ENCODE measurements around the gene CACNB4.
A peak's percentile ranks its signal among the peaks of the same experiment; 100 is the strongest.

The CACNB4 gene

DNA sequence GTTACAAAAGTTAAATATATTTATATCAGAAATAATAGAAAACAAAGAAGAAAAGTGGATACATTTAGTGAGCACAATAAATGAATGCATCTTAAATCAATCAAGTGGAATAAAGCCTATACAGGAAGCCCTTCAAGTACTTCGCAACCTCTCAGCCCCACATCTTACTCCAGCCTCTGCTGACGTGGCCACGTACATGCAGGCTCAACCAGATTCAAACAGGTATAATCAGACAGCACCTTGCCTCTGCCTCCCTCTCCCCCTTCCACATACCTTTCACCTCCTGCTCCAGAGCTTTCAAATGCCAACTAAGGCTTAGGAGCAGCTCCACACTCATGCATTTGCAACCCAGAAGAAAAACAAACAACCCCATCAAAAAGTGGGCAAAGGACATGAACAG lies 32.9 kb downstream of the CACNB4 start:
- no peaks in the 10 kb centered on the region for H3K36me3 Mint-ChIP-seq (ENCODE audit: low read depth)
- no peaks in the 10 kb centered on the region for H3K9me3 Mint-ChIP-seq
- no peak overlapping the region for H3K27ac Mint-ChIP-seq
- H3K4me3 Mint-ChIP-seq: no peak overlapping the region
- TF ChIP-seq, protein P1, sequence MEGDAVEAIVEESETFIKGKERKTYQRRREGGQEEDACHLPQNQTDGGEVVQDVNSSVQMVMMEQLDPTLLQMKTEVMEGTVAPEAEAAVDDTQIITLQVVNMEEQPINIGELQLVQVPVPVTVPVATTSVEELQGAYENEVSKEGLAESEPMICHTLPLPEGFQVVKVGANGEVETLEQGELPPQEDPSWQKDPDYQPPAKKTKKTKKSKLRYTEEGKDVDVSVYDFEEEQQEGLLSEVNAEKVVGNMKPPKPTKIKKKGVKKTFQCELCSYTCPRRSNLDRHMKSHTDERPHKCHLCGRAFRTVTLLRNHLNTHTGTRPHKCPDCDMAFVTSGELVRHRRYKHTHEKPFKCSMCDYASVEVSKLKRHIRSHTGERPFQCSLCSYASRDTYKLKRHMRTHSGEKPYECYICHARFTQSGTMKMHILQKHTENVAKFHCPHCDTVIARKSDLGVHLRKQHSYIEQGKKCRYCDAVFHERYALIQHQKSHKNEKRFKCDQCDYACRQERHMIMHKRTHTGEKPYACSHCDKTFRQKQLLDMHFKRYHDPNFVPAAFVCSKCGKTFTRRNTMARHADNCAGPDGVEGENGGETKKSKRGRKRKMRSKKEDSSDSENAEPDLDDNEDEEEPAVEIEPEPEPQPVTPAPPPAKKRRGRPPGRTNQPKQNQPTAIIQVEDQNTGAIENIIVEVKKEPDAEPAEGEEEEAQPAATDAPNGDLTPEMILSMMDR (IDR thresholded peaks at IDR 0.05; ENCODE audit: unreplicated experiment in 3 of 3): no peak
- peaks cover 3% of the 10 kb centered on the region for H3K27me3 Mint-ChIP-seq (ENCODE audit: low read depth)
- peaks cover 22% of the 10 kb centered on the region for H3K4me1 Mint-ChIP-seq

GRCh38 chr2:152064001-152064400 lies 34.8 kb downstream of the CACNB4 start:
- no peaks in the 10 kb centered on the region for H3K36me3 Mint-ChIP-seq (ENCODE audit: low read depth)
- H3K27ac Mint-ChIP-seq: no peak overlapping the region
- peaks cover 3% of the 10 kb centered on the region for H3K27me3 Mint-ChIP-seq (ENCODE audit: low read depth)
- no peak overlapping the region for H3K4me3 Mint-ChIP-seq
- TF ChIP-seq, protein P1 (IDR thresholded peaks at IDR 0.05; ENCODE audit: unreplicated experiment in 3 of 3): no peak
- peaks cover 3% of the 10 kb centered on the region for H3K9me3 Mint-ChIP-seq
- H3K4me1 Mint-ChIP-seq: peaks cover 22% of the 10 kb centered on the region

GRCh38 chr2:152063325-152063924 lies 35.4 kb downstream of the CACNB4 start:
- peaks cover 3% of the 10 kb centered on the region for H3K27me3 Mint-ChIP-seq (ENCODE audit: low read depth)
- no peaks in the 10 kb centered on the region for H3K36me3 Mint-ChIP-seq (ENCODE audit: low read depth)
- peaks cover 4% of the 10 kb centered on the region for H3K9me3 Mint-ChIP-seq
- peaks cover 22% of the 10 kb centered on the region for H3K4me1 Mint-ChIP-seq
- H3K27ac Mint-ChIP-seq: peak overlapping the region in 1 of 3 experiments; percentile 59
- TF ChIP-seq, protein P1 (IDR thresholded peaks at IDR 0.05; ENCODE audit: unreplicated experiment in 3 of 3): no peak
- no peak overlapping the region for H3K4me3 Mint-ChIP-seq

- no peak overlapping the region for H3K4me3 Mint-ChIP-seq
- TF ChIP-seq, protein P1 (IDR thresholded peaks at IDR 0.05; ENCODE audit: unreplicated experiment in 3 of 3): no peak
- H3K27me3 Mint-ChIP-seq (ENCODE audit: low read depth): peaks cover 3% of the 10 kb centered on the region
- H3K9me3 Mint-ChIP-seq: peaks cover 10% of the 10 kb centered on the region
- H3K4me1 Mint-ChIP-seq: peaks cover 22% of the 10 kb centered on the region
- H3K27ac Mint-ChIP-seq: peak overlapping the region in 1 of 3 experiments; percentile 59
- no peaks in the 10 kb centered on the region for H3K36me3 Mint-ChIP-seq (ENCODE audit: low read depth)
Measured at GRCh38 chr2:152062125-152063091, 36.4 kb downstream of the CACNB4 start.

- peaks cover 22% of the 10 kb centered on the region for H3K4me1 Mint-ChIP-seq
- H3K4me3 Mint-ChIP-seq: no peak overlapping the region
- H3K27me3 Mint-ChIP-seq (ENCODE audit: low read depth): peaks cover 3% of the 10 kb centered on the region
- no peaks in the 10 kb centered on the region for H3K36me3 Mint-ChIP-seq (ENCODE audit: low read depth)
- H3K27ac Mint-ChIP-seq: no peak overlapping the region
- H3K9me3 Mint-ChIP-seq: peaks cover 10% of the 10 kb centered on the region
- TF ChIP-seq, protein P1 (IDR thresholded peaks at IDR 0.05; ENCODE audit: unreplicated experiment in 3 of 3): no peak
Measured at GRCh38 chr2:152061383-152061782, 37.5 kb downstream of the CACNB4 start.
